GM19438 (cell line): ENCODE results near the gene C2orf81.
"Not testable (repeated sequence)": the region's sequence is repeated elsewhere in the genome, so short reads cannot be mapped to it uniquely, and the experiment has no call there.

ENCODE experiments used
- ATAC-seq: cut with Tn5 transposase; IDR thresholded peaks from one replicate; pipeline ENCODE4 v1.9.1; 2021; ENCODE audit warnings: low read depth; ENCODE audit not compliant: unreplicated experiment

C2orf81 gene

GRCh38 chr2:74444498-74445318 is 23.3 kb upstream of the C2orf81 start:
- no peak for ATAC-seq

DNA sequence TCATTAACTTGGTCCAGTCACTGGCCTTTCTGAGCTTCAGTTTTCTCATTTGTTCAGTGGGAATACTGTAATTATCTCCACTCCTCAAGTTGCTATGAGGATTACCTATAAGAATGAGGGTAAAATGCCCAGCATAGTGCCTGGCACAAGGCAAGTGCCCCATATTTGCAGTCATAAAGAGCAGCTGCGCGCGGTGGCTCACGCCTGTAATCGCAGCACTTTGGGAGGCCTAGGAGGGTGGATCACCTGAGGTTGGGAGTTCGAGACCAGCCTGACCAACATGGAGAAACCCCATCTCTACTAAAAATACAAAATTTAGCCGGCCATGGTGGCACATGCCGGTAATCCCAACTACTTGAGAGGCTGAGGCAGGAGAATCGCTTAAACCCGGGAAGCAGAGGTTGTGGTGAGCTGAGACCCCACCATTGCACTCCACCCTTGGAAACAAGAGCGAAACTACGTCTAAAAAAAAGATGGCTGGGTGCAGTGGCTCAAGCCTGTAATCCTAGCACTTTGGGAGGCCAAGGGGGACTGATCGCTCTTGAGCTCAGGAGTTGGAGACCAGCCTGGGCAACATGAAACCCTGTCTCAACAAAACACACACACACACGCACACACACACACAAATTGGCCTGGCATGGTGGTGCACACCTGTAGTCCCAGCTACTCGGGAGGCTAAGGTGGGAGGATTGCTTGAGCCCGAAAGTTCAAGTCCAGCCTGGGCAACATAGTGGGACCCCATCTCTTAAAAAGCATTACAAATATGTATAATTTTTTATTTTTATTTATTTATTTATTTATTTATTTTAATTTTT is 21.3 kb upstream of the C2orf81 start:
- ATAC-seq, result not testable (repeated sequence)

GRCh38 chr2:74441690-74442482 is 20.5 kb upstream of the C2orf81 start, which contains the start of gene RTKN:
Gene RTKN, minus strand, starts transcription at chr2:74441937. Its CDS starts 121 bp downstream, at chr2:74441816.
- peak; percentile 47 for ATAC-seq

- no peak for ATAC-seq
Observed at GRCh38 chr2:74441170-74441689, 19.8 kb upstream of the C2orf81 start.

DNA sequence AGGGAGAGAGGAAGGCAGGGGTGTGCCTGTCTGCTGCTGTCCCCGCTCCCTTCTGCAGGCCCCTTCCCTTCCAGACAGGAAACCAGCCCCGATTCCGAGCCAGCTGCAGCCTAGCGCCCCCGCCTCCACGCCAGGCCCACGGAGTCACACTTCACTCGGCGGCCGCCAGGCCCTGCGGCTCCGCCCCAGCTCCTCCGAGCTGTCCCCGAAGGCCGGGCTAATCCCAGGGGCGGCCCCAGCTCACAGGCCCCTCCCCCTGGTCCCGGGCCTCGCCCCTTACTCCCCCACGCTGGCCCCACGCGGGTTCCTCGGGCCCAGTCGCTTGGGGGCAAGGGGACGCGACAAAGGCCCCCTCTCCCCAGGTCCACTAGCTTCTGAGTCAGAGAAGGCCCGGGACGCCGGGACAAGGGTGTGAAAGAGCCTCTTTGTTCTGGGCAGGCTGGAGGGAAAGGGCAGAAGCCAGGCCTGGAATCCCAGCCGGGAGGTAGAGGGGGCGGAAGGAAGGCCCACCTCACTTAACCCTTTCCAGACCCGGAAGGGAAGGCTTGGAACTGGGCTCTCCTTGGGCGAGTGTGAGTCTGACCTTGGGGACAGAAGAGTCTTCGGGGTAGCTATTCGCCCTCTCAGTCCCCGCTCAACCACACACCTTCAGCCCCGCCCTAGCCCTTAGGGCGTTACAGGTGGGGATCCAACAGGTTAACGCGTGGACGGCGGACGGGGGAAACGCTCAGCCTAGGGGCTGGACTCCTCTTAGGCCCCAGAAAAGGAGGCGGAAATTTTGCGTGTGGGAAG is 19.2 kb upstream of the C2orf81 start:
- ATAC-seq, result peak; percentile 70

DNA sequence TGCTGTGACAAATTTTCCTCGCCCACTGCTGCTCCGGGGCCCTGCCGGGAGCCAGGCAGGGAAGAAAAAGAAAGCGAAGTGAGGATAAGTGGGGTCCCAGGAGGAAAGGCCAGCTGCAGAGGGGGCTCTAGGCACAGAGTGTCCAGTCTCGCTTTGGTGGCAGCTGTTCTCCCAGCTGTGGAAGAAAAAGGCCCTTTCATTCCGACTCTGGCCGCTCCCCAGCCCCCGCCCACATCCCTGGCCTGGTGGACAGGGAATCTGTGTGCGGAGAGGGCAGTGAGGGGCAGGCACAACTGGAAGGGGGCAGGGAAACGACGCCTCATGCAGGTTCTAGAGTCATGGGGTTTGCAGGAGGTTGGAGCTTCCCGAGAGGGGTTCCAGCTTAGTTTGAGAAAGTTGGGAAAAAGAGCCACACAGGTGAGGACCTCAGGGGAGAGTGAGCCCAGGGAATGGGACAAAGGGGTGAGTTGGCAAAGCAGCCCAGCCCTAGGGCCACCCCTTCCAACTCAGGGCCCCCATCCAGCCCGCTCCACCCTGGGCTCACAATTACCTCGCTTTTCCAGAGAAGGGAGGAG is 18.5 kb upstream of the C2orf81 start:
- ATAC-seq, result no peak

GRCh38 chr2:74439373-74439772 is 18.0 kb upstream of the C2orf81 start:
- no peak for ATAC-seq

- no peak for ATAC-seq
Observed at GRCh38 chr2:74438248-74438647, 16.8 kb upstream of the C2orf81 start.

GRCh38 chr2:74436848-74437695 is 15.7 kb upstream of the C2orf81 start:
- ATAC-seq, result no peak

DNA sequence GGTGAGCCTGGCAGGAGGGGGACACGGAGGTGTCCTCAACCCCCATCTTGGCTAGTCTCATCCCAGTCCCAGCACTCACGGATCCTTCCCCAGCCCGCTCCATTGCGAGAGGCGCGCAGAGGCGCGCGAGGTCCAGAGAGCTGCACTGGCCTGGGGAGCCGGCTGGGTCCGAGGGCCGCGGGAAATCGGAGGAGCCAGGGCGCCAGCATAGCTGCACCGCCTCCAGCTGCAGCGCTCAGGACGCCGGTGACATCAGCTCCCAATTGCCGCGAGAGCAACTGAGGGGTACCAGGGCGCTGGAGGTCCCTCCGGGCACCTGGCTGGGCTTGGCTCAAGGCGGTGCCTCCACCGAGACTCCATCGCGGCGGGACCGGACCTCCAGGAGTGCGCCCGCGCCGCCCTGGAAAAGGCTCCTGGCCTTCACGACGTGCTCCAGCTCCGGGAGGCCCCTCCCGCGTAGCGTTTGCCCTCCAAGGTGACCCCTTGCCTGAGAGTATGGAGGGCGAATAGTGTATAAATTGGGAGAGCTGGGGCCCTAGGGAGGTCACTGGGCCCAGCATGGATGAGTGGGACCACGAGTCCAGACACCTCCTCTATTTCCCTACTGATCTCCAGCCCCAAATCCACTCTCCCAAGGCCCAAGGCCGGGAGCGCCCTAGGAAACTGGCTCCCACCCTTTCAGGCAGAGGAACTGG is 14.8 kb upstream of the C2orf81 start:
- no peak for ATAC-seq

GRCh38 chr2:74430502-74430901 is 9.1 kb upstream of the C2orf81 start:
- ATAC-seq, result no peak

- ATAC-seq, result no peak
Observed at GRCh38 chr2:74429487-74430451, 8.3 kb upstream of the C2orf81 start.

DNA sequence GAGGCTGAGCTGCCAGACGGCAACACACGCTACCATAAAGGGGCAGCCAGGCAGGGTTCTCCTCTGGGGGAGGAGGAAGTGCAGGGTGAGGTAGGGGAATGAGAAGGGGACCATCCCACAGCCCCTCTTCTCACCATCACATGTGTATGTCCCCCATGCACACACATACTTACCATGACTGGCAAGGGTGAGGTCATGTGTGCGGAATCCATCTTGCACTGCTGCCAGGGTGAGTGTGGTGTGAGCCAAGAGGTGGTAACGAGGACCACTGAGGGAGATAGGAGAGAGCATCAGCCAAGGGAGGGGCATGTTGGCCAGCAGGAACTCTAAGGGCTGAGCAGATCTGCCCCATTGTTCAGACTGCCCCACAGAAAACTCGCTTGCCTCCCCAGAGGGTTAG is 7.3 kb upstream of the C2orf81 start:
- no peak for ATAC-seq

GRCh38 chr2:74427551-74427950 is 6.1 kb upstream of the C2orf81 start:
- no peak for ATAC-seq

DNA sequence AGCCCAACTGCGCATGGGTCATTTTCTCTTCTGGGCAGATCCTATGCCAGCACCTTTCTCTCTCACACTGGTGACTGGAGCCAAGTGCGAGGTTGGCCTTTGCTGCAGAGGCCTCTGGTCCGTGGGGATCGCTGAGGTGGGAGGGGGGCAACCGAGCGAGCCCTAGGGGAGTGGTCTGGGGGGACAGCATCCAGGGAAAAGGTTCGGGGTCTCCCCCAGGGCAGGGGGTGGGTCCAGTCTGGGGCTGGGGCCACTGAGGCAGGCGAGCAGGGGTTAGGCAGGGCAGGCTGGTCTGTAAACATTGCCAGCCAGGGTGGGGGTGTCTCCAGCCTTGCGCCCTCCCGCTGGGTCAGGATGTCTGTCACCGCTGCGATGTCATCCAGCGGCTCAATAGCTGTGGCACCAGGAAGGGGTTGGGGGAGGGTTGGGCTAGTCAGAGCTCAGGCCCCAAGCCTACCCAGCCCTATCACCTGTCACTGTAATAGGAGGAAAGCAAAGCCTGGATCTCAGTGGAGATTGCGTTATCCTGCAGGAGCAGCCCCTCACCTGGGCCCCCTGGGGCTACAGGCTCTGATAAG is 4.9 kb upstream of the C2orf81 start:
- ATAC-seq, result no peak

DNA sequence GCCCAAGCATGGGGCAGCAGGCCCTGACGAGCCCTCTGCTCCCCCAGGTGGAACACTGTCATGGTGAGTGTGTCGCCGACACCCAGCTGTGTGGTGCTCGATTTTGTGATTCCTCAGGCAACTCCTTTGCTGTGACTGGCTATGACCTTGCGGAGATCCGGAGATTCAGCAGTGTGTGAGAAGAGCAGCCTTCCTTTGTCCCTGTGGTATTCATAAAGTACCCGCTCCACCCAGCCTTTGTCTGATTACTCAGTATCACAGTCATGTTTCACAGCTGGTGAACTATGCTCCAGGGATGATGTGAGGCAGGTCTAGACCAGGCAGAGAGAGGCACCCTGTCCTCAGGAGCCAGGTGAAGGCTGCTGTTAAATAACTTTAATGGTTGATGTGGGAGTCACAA is 4.1 kb upstream of the C2orf81 start:
- no peak for ATAC-seq

- no peak for ATAC-seq
Observed at GRCh38 chr2:74424995-74425406, 3.6 kb upstream of the C2orf81 start.
